Hair follicle dermal papilla cell (primary cell): Measurements from ENCODE around the gene SERHL2. TPM values are rescaled to one million over a fixed set of nuclear protein-coding genes. Genes with fewer than 3 reads are reported as not detected.

ENCODE experiments used
- small RNA-seq: library from RNA; depleted of rRNA; stranded (forward); fragments of <200 nt; gene quantifications from one replicate; pipeline ENCODE3, GENCODE V24; 2012
- total RNA-seq: library from RNA; depleted of rRNA; stranded (reverse); fragments of >200 nt; gene quantifications from 2 replicates; pipeline ENCODE4 v1.2.3, GENCODE V29; 2012

SERHL2 gene, protein sequence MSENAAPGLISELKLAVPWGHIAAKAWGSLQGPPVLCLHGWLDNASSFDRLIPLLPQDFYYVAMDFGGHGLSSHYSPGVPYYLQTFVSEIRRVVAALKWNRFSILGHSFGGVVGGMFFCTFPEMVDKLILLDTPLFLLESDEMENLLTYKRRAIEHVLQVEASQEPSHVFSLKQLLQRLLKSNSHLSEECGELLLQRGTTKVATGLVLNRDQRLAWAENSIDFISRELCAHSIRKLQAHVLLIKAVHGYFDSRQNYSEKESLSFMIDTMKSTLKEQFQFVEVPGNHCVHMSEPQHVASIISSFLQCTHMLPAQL
- total RNA-seq = 3.6 and 6.4 TPM in 2 replicates

DNA sequence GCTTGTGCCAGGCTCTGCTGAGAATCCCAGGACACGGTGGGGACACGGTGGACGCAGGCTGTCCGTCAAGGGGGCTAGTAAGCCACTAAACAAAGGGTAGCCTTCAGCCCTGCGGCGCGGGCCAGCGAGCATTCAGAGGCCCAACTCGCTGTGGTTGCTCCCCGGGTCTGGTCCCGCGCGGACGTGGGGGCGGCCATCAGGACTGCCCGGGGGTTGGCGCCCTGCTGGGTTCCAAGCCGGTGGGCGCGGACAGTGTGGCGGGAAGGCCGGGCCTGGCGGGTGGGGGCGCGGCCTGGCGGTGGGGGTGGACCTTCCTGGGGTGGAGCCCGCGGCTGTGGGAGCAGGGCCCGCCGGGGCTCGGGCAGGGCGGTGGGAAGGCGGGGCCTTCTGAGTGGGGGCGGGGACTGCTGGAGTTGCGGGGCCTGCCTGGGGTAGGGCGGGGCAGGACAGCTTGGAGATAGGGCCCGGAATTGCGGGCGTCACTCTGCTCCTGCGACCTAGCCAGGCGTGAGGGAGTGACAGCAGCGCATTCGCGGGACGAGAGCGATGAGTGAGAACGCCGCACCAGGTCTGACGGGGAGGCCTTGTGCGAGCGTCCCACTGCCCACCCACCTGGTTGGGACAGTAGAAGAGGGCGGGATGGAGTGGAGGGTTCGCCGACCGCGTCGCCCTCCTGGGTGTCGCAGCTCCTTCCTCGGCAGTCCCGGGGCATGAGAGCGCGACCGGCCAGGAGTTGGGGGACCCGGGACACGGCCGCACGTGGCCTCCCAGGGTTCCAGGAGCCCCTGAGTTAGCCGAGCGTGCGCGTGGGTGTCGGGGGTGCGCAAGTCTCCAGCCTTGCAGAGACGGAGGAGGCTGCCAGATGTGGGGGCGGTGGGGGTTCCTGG lies at the start of gene SERHL2:
Gene SERHL2 (plus strand): TSS at position 482 of the 887 bp plus-strand sequence. CDS start 65 bp downstream, at position 547.

DNA sequence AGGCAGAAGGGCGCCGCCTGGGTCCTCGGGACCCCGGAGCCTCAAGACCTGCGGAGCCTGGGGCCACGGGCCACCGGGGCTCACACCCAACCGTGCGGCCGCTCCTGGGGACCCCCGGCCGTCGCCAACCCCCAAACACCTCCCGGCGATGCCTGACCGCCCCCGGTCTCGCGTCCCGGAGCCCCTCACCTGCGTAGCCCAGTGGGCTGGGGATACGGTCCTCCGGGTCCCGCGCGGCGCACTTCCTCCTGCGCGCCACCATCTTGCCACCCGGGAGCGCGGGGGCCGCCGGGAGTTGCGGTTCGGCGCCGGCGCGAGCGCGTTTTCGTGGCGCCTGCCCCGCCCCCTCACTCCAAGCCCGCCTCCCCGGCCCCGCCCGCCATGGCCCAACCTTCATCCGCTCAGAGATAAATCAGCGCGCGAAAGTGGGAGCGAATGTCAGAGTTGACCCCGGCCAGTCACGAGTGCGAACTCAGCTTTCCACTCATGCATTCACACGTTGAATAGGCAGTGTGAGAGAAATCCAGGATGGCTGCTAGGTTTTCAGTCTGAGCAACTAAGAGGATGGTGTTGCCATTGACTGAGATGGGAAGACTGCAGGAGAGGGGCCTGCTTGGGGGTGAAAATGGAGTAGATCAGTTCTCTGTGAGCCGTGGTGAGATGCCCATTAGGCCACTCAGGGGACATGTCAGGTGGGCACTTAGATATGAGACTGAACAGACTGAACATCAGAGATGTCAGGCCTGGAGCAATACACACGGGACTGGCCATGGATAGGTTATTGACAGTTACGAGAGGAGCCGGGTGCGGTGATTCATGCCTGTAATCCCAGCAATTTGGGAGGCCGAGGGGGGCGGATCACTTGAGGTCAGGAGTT lies 34.0 kb upstream of the SERHL2 start, which contains the start of gene RRP7A:
Gene RRP7A (minus strand): TSS at position 272 of the 877 bp plus-strand sequence. CDS start 10 bp downstream, at position 262.

DNA sequence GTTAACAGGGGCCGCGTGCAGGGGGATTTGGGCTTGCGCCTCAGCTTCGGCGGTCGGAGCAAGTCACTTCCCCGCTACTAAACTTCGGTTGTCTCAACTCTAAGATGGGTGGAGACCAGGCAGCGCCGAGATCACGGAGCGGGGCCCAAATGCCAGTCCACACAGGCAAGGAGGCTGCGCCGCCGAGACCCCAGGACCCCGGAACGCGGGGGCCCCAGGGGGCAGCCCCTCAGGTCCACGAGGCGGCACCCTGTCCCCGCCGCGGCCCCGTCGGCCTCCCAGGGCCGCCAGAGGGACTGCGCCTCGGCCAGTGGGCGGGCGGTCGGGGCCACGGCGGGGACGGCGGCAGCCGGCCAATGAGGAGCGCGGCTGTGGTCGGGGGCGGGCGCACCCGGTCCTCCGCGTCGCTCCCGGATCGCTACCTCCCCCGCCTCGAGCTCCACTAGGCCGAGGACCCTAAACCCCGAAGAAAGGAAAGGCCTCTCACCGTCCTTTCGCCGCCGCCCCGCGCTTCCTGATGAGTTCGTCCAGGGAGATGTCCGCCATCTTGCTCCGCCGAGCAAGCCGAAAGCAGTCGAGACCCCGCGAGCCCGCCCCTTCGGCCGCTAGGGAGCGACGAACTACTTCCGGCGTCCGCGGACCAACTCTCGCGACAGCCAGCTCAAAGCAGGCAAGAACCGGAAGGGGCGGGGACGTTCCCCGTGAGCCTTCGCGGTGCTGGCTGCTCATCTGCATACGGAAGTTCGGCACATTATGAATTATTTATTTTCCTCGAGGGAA lies 60.7 kb downstream of the SERHL2 start, which contains the start of gene POLDIP3:
Gene POLDIP3 (minus strand): TSS at position 572 of the 780 bp plus-strand sequence. CDS start 26 bp downstream, at position 546.

Small RNAs within 50 kb of the gene (small RNA-seq; reads per million reads assigned to genes)
- gene RN7SKP80 (not detected), gene RNU6-513P (not detected)

Other genes with a start within 250 kb of the SERHL2 start
- gene NFAM1, start 121.6 kb upstream of the SERHL2 start, total RNA-seq = under 0.01 and 0.12 TPM in 2 replicates
- gene RRP7A, start 34.2 kb upstream of the SERHL2 start, total RNA-seq = 20.6 and 23.7 TPM in 2 replicates
- gene POLDIP3, start 60.9 kb downstream of the SERHL2 start, total RNA-seq = 31.0 and 35.7 TPM in 2 replicates
- gene ATP5MGL, start 86.6 kb downstream of the SERHL2 start, total RNA-seq = 1.1 TPM in 2 replicates
- gene CYB5R3, start 95.4 kb downstream of the SERHL2 start, total RNA-seq = 130 and 140 TPM in 2 replicates
- 7.5 and 12.8 TPM in 2 replicates for gene A4GALT, start 166.9 kb downstream of the SERHL2 start, total RNA-seq